ENCODE results near the gene MGST1.

The MGST1 gene

GRCh38 chr12:16348435-16349130, 1.1 kb downstream of the MGST1 start:
- peak overlapping the region; percentile 53 for H2AK5ac ChIP-seq (ENCODE audit: low read length, severe bottlenecking)

GRCh38 chr12:16349131-16349460, 1.7 kb downstream of the MGST1 start:
- H3K27me3 ChIP-seq (ENCODE audit: control insufficient read depth in 1 of 2, insufficient read depth in 1 of 2, low read length in 2 of 2) = no peaks in the 10 kb centered on the region
- peak; percentile 90 for DNase-seq

More at GRCh38 chr12:16348435-16349130, 1.1 kb downstream of the MGST1 start:
- Histone ChIP-seq H3K4me2 (ENCODE audit: low read length, poor library complexity, severe bottlenecking) (peak overlapping the region; percentile 71), H2BK120ac (ENCODE audit: low read depth, low read length) (peak overlapping the region; percentile 71), H4K8ac (ENCODE audit: low read length) (peak overlapping the region; percentile 93), H3K79me1 (replicated peaks; ENCODE audit: low read length, poor library complexity, severe bottlenecking) (peaks cover 4% of the 10 kb centered on the region), H3K23ac (ENCODE audit: low read length in 2 of 2) (no peak overlapping the region), H3K4ac (ENCODE audit: low read depth in 1 of 2, low read length in 2 of 2) (peak overlapping the region; percentile 46 to 95), H3K4me3 (ENCODE audit: insufficient read depth in 1 of 2, low read depth in 1 of 2, low read length in 2 of 2) (peak overlapping the region in 1 of 2 experiments; percentile 85), H2AFZ (ENCODE audit: low read depth, low read length) (no peak overlapping the region), H2BK15ac (ENCODE audit: low read depth, poor library complexity, severe bottlenecking) (peak overlapping the region; percentile 96), H2BK12ac (ENCODE audit: low read length in 2 of 2) (peak overlapping the region; percentile 82 to 83), H2BK5ac (ENCODE audit: low read depth, low read length, poor library complexity, severe bottlenecking) (no peak overlapping the region), H4K91ac (ENCODE audit: low read length) (peak overlapping the region; percentile 91), H3K9me3 (ENCODE audit: control insufficient read depth, low read length) (no peaks in the 10 kb centered on the region), H3K36me3 (ENCODE audit: control insufficient read depth in 1 of 2, insufficient read depth in 2 of 2, low read depth in 1 of 2, low read length in 2 of 2) (peaks cover 0 to 24% of the 10 kb centered on the region in 2 experiments), H3K18ac (ENCODE audit: low read depth in 1 of 2, low read length in 2 of 2) (peak overlapping the region; percentile 73 to 84), H3K14ac (ENCODE audit: low read length in 2 of 2) (peak overlapping the region in 1 of 2 experiments; percentile 77), H3K27me3 (ENCODE audit: control insufficient read depth in 1 of 2, insufficient read depth in 1 of 2, low read length in 2 of 2) (no peaks in the 10 kb centered on the region), H3K4me1 (ENCODE audit: control insufficient read depth, insufficient read depth, low read depth, low read length) (peaks cover 3% of the 10 kb centered on the region), H3K27ac (ENCODE audit: low read length, poor library complexity, severe bottlenecking) (peak overlapping the region; percentile 51), H3K9ac (ENCODE audit: low read length) (peak overlapping the region; percentile 99)
- 39% methylated on average over 8 of the region's 10 CpGs for WGBS
- peak; percentile 39 for DNase-seq

DNA sequence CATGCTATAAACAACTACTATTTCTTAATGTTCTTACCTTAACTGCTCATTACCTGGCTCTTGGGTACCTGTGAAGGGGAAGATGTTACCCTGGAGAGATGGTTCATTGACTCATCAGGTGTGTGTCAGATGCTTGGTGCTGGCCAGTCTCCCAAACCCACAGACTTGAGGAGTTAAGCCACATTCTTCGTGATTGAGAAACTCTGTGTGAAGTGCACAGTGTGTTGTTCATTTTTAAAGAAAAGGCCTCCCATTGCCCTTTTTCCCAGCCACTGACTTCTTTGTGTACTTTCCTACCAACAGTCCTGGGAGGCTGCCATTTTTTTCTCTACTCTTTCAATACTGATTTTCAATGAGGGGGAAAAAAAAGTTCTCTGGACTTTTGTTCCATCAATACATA, 3.2 kb downstream of the MGST1 start:
- peaks cover 0 to 44% of the 10 kb centered on the region in 2 experiments for H3K36me3 ChIP-seq (ENCODE audit: control insufficient read depth in 1 of 2, insufficient read depth in 2 of 2, low read depth in 1 of 2, low read length in 2 of 2)
- no peak overlapping the region for H2BK120ac ChIP-seq (ENCODE audit: low read depth, low read length)
- no peak overlapping the region for H2BK15ac ChIP-seq (ENCODE audit: low read depth, poor library complexity, severe bottlenecking)
- peak overlapping the region; percentile 87 for H3K9ac ChIP-seq (ENCODE audit: low read length)
- H3K4ac ChIP-seq (ENCODE audit: low read depth in 1 of 2, low read length in 2 of 2) = no peak overlapping the region
- H2BK12ac ChIP-seq (ENCODE audit: low read length in 2 of 2) = no peak overlapping the region
- no peak overlapping the region for H2BK5ac ChIP-seq (ENCODE audit: low read depth, low read length, poor library complexity, severe bottlenecking)
- H3K79me1 ChIP-seq (replicated peaks; ENCODE audit: low read length, poor library complexity, severe bottlenecking) = peaks cover 4% of the 10 kb centered on the region
- no peak overlapping the region for H4K91ac ChIP-seq (ENCODE audit: low read length)
- H3K9me3 ChIP-seq (ENCODE audit: control insufficient read depth, low read length) = no peaks in the 10 kb centered on the region
- peak overlapping the region; percentile 15 for H3K27ac ChIP-seq (ENCODE audit: low read length, poor library complexity, severe bottlenecking)
- no CpG with 5 or more reads among the region's 1 CpG for WGBS
- H3K27me3 ChIP-seq (ENCODE audit: control insufficient read depth in 1 of 2, insufficient read depth in 1 of 2, low read length in 2 of 2) = no peaks in the 10 kb centered on the region
- H2AK5ac ChIP-seq (ENCODE audit: low read length, severe bottlenecking) = no peak overlapping the region
- H3K18ac ChIP-seq (ENCODE audit: low read depth in 1 of 2, low read length in 2 of 2) = no peak overlapping the region
- no peak overlapping the region for H2AFZ ChIP-seq (ENCODE audit: low read depth, low read length)
- peak; percentile 80 for DNase-seq
- peak overlapping the region in 1 of 2 experiments; percentile 85 for H3K4me3 ChIP-seq (ENCODE audit: insufficient read depth in 1 of 2, low read depth in 1 of 2, low read length in 2 of 2)
- H3K4me1 ChIP-seq (ENCODE audit: control insufficient read depth, insufficient read depth, low read depth, low read length) = peaks cover 3% of the 10 kb centered on the region
- H3K14ac ChIP-seq (ENCODE audit: low read length in 2 of 2) = no peak overlapping the region
- H3K23ac ChIP-seq (ENCODE audit: low read length in 2 of 2) = no peak overlapping the region
- H3K4me2 ChIP-seq (ENCODE audit: low read length, poor library complexity, severe bottlenecking) = no peak overlapping the region
- no peak overlapping the region for H4K8ac ChIP-seq (ENCODE audit: low read length)

More at GRCh38 chr12:16349131-16349460, 1.7 kb downstream of the MGST1 start:
- Histone ChIP-seq H2AFZ (ENCODE audit: low read depth, low read length) (no peak overlapping the region), H4K8ac (ENCODE audit: low read length) (no peak overlapping the region), H3K18ac (ENCODE audit: low read depth in 1 of 2, low read length in 2 of 2) (peak overlapping the region in 1 of 2 experiments; percentile 89), H2BK12ac (ENCODE audit: low read length in 2 of 2) (peak overlapping the region in 1 of 2 experiments; percentile 82), H2BK5ac (ENCODE audit: low read depth, low read length, poor library complexity, severe bottlenecking) (peak overlapping the region; percentile 73), H3K4ac (ENCODE audit: low read depth in 1 of 2, low read length in 2 of 2) (peak overlapping the region in 1 of 2 experiments; percentile 58), H3K4me2 (ENCODE audit: low read length, poor library complexity, severe bottlenecking) (peak overlapping the region; percentile 1), H3K27ac (ENCODE audit: low read length, poor library complexity, severe bottlenecking) (peak overlapping the region; percentile 49), H3K4me1 (ENCODE audit: control insufficient read depth, insufficient read depth, low read depth, low read length) (peaks cover 3% of the 10 kb centered on the region), H2BK15ac (ENCODE audit: low read depth, poor library complexity, severe bottlenecking) (no peak overlapping the region), H3K9ac (ENCODE audit: low read length) (peak overlapping the region; percentile 99), H2BK120ac (ENCODE audit: low read depth, low read length) (no peak overlapping the region), H3K14ac (ENCODE audit: low read length in 2 of 2) (no peak overlapping the region), H3K4me3 (ENCODE audit: insufficient read depth in 1 of 2, low read depth in 1 of 2, low read length in 2 of 2) (peak overlapping the region in 1 of 2 experiments; percentile 85), H3K36me3 (ENCODE audit: control insufficient read depth in 1 of 2, insufficient read depth in 2 of 2, low read depth in 1 of 2, low read length in 2 of 2) (peaks cover 0 to 29% of the 10 kb centered on the region in 2 experiments), H3K79me1 (replicated peaks; ENCODE audit: low read length, poor library complexity, severe bottlenecking) (peaks cover 4% of the 10 kb centered on the region), H2AK5ac (ENCODE audit: low read length, severe bottlenecking) (no peak overlapping the region), H4K91ac (ENCODE audit: low read length) (no peak overlapping the region), H3K23ac (ENCODE audit: low read length in 2 of 2) (no peak overlapping the region), H3K9me3 (ENCODE audit: control insufficient read depth, low read length) (no peaks in the 10 kb centered on the region)
- 10% methylated on average over 3 of the region's 3 CpGs for WGBS

- Histone ChIP-seq H3K9me3 (ENCODE audit: control insufficient read depth, low read length) (no peaks in the 10 kb centered on the region), H3K27ac (ENCODE audit: low read length, poor library complexity, severe bottlenecking) (peak overlapping the region; percentile 61), H3K27me3 (ENCODE audit: control insufficient read depth in 1 of 2, insufficient read depth in 1 of 2, low read length in 2 of 2) (no peaks in the 10 kb centered on the region), H3K79me1 (replicated peaks; ENCODE audit: low read length, poor library complexity, severe bottlenecking) (peaks cover 5% of the 10 kb centered on the region), H4K8ac (ENCODE audit: low read length) (no peak overlapping the region), H3K23ac (ENCODE audit: low read length in 2 of 2) (no peak overlapping the region), H2BK12ac (ENCODE audit: low read length in 2 of 2) (no peak overlapping the region), H2BK15ac (ENCODE audit: low read depth, poor library complexity, severe bottlenecking) (no peak overlapping the region), H3K4me2 (ENCODE audit: low read length, poor library complexity, severe bottlenecking) (no peak overlapping the region), H3K18ac (ENCODE audit: low read depth in 1 of 2, low read length in 2 of 2) (no peak overlapping the region), H2BK5ac (ENCODE audit: low read depth, low read length, poor library complexity, severe bottlenecking) (no peak overlapping the region), H3K4me3 (ENCODE audit: insufficient read depth in 1 of 2, low read depth in 1 of 2, low read length in 2 of 2) (peak overlapping the region in 1 of 2 experiments; percentile 85), H3K9ac (ENCODE audit: low read length) (peak overlapping the region; percentile 41), H3K4ac (ENCODE audit: low read depth in 1 of 2, low read length in 2 of 2) (peak overlapping the region in 1 of 2 experiments; percentile 42), H4K91ac (ENCODE audit: low read length) (no peak overlapping the region), H2BK120ac (ENCODE audit: low read depth, low read length) (no peak overlapping the region), H3K4me1 (ENCODE audit: control insufficient read depth, insufficient read depth, low read depth, low read length) (peaks cover 3% of the 10 kb centered on the region), H3K36me3 (ENCODE audit: control insufficient read depth in 1 of 2, insufficient read depth in 2 of 2, low read depth in 1 of 2, low read length in 2 of 2) (peaks cover 0 to 62% of the 10 kb centered on the region in 2 experiments), H2AFZ (ENCODE audit: low read depth, low read length) (no peak overlapping the region), H3K14ac (ENCODE audit: low read length in 2 of 2) (no peak overlapping the region), H2AK5ac (ENCODE audit: low read length, severe bottlenecking) (no peak overlapping the region)
- peak; percentile 40 for DNase-seq
- WGBS = no CpG with 5 or more reads among the region's 1 CpG
Measured at GRCh38 chr12:16352481-16352880, 5.0 kb downstream of the MGST1 start.

All from mesenchymal stem cell (in vitro differentiated cells and primary cell).